Brain microvascular endothelial cell (primary cell): ENCODE data around the gene EIF3L.

ENCODE experiments used
- DNase-seq: peaks from one replicate; pipeline ENCODE4 v3.0.0-alpha.2; 2020
- H3K27ac ChIP-seq: fragments of 250-450 bp; sonication (Bioruptor Pico); 2 replicates; pipeline ENCODE4 v1.5.1; 2020; ENCODE audit warnings: mild to moderate bottlenecking, moderate library complexity
- H3K27me3 ChIP-seq: fragments of 250-450 bp; sonication (Bioruptor Pico); replicated peaks from 2 replicates; pipeline ENCODE4 v1.5.1; 2020; ENCODE audit warnings: mild to moderate bottlenecking
- H3K36me3 ChIP-seq: fragments of 250-450 bp; sonication (Bioruptor Pico); replicated peaks from 2 replicates; pipeline ENCODE4 v1.5.1; 2020; ENCODE audit warnings: mild to moderate bottlenecking
- H3K4me3 ChIP-seq: 2 replicates; pipeline ENCODE4 v1.5.1; 2011; ENCODE audit warnings: low read depth, mild to moderate bottlenecking, control low read depth, low read length, moderate library complexity
- CTCF ChIP-seq: IDR thresholded peaks from 2 replicates; pipeline ENCODE4 v1.5.1; 2011; ENCODE audit warnings: low read depth, mild to moderate bottlenecking, moderate library complexity, low read length, control low read depth, inconsistent platforms; ENCODE audit errors: missing control alignments
- in situ Hi-C: cut with HindIII; loops from 2 replicates; pipeline ENCODE4 v1.10.0; 2017; ENCODE audit warnings: low sequenced_read_pairs, low pct_ligation_motif_present

EIF3L gene

GRCh38 chr22:37816543-37817180 lies 32.6 kb upstream of the EIF3L start:
- no peaks in the 10 kb centered on the region for H3K27me3 ChIP-seq
- no peak overlapping the region for H3K4me3 ChIP-seq
- DNase-seq = no peak
- no peak overlapping the region for H3K27ac ChIP-seq
- peaks cover 7% of the 10 kb centered on the region for H3K36me3 ChIP-seq
- no peak for TF ChIP-seq CTCF
- in situ Hi-C loops = no loop called here

GRCh38 chr22:37817705-37818408 lies 31.4 kb upstream of the EIF3L start:
- Histone ChIP-seq H3K27me3 (no peaks in the 10 kb centered on the region), H3K36me3 (peaks cover 7% of the 10 kb centered on the region), H3K27ac (peak overlapping the region; percentile 61), H3K4me3 (peak overlapping the region; percentile 45)
- peak; percentile 71 for TF ChIP-seq CTCF
- in situ Hi-C loops = no loop called here
- DNase-seq = peak; percentile 72

GRCh38 chr22:37818409-37819104 lies 30.7 kb upstream of the EIF3L start:
- peak; percentile 33 for DNase-seq
- peak; percentile 59 for TF ChIP-seq CTCF
- no peaks in the 10 kb centered on the region for H3K27me3 ChIP-seq
- in situ Hi-C loops = no loop called here
- H3K27ac ChIP-seq = no peak overlapping the region
- peak overlapping the region; percentile 31 for H3K4me3 ChIP-seq
- peaks cover 7% of the 10 kb centered on the region for H3K36me3 ChIP-seq

- Histone ChIP-seq H3K27ac (no peak overlapping the region), H3K27me3 (no peaks in the 10 kb centered on the region), H3K4me3 (peak overlapping the region; percentile 31), H3K36me3 (peaks cover 5% of the 10 kb centered on the region)
- DNase-seq = no peak
- TF ChIP-seq CTCF = no peak
- in situ Hi-C loops = no loop called here
These were observed 30.1 kb upstream of the EIF3L start for GRCh38 chr22:37819105-37819433.

- Histone ChIP-seq H3K4me3 (no peak overlapping the region), H3K36me3 (peaks cover 3% of the 10 kb centered on the region), H3K27me3 (no peaks in the 10 kb centered on the region), H3K27ac (no peak overlapping the region)
- in situ Hi-C loops = no loop called here
- no peak for TF ChIP-seq CTCF
- DNase-seq = no peak
These were observed 28.9 kb upstream of the EIF3L start for GRCh38 chr22:37820350-37820749.
